Prostate gland (tissue), 2 donors: Measurements from ENCODE around the gene PIK3R3. TPM values are rescaled to one million over a fixed set of nuclear protein-coding genes. Genes with fewer than 3 reads are reported as not detected.

Source experiments
- DNase-seq: peaks from one replicate; pipeline ENCODE4 v3.0.0-alpha.2; 2019; ENCODE audit warnings: low spot score
- H3K27ac ChIP-seq, 2 donors: fragments of 200-600 bp; sonication (generic); 2 replicates each; pipeline ENCODE4 v1.5.1; 2017 to 2019
- H3K27me3 ChIP-seq: fragments of 200-600 bp; sonication (generic); replicated peaks from 2 replicates; pipeline ENCODE4 v1.5.1; 2019; ENCODE audit not compliant: insufficient read depth
- H3K36me3 ChIP-seq, 2 donors: fragments of 200-600 bp; sonication (generic); 1 replicate in 1 of 2; 2 replicates in 1 of 2; pipeline versions ENCODE4 v1.5.1 to v1.8.1; 2017 to 2019
- H3K4me1 ChIP-seq: fragments of 200-600 bp; sonication (generic); replicated peaks from 2 replicates; pipeline ENCODE4 v1.5.1; 2019
- H3K4me3 ChIP-seq, 2 donors: fragments of 200-600 bp; sonication (generic); 2 replicates each; pipeline ENCODE4 v1.5.1; 2017 to 2019
- H3K9me3 ChIP-seq: fragments of 200-600 bp; sonication (generic); 2 replicates; pipeline ENCODE4 v1.5.1; 2017
- CTCF ChIP-seq, 4 experiments: fragments of 200-600 bp in 2 of 4; fragments of 450-650 bp in 2 of 4; sonication (generic) in 2 of 4; IDR thresholded peaks; 1 replicate in 3 of 4; 2 replicates in 1 of 4; pipeline ENCODE4 v1.5.1; 2016 to 2019; ENCODE audit warnings: antibody characterized with exemption in 4 of 4, mild to moderate bottlenecking in 2 of 4, moderate library complexity in 2 of 4
- POLR2A ChIP-seq: fragments of 450-650 bp; IDR thresholded peaks from one replicate; pipeline ENCODE4 v1.6.1; 2016; ENCODE audit warnings: antibody characterized with exemption, mild to moderate bottlenecking
- POLR2AphosphoS5 ChIP-seq: sonication (generic); formaldehyde crosslinking; IDR thresholded peaks from one replicate; pipeline ENCODE4 v1.6.1; 2017; ENCODE audit warnings: antibody characterized with exemption
- WGBS: methylation state at CpG from one replicate; pipeline ENCODE4 v1.1.5; 2018; 5-methylcytosine and 5-hydroxymethylcytosine counted together
- intact Hi-C: fragments of 100-400 bp; cut with DNase I; formaldehyde crosslinking; loops from one replicate; pipeline ENCODE4 v1.14.2; 2022
- total RNA-seq, 2 donors: library from RNA; depleted of rRNA; stranded (reverse); fragments of >200 nt; gene quantifications; one replicate each; pipeline ENCODE4 v1.1.0, GENCODE V29; 2016

Gene PIK3R3
- total RNA-seq, 2 donors from 2014 or later = 9.1 to 26.5 TPM

- 90% methylated on average over 2 of the region's 2 CpGs for WGBS
- intact Hi-C loops = no loop called here
- Histone ChIP-seq H3K36me3 (no peaks in the 10 kb centered on the region), H3K27ac (no peak overlapping the region), H3K27me3 (no peaks in the 10 kb centered on the region), H3K4me3 (no peak overlapping the region), H3K9me3 (no peaks in the 10 kb centered on the region), H3K4me1 (no peaks in the 10 kb centered on the region)
- no peak for TF ChIP-seq CTCF (IDR thresholded peaks at IDR 0.05)
- no peak for TF ChIP-seq POLR2AphosphoS5
- no peak for TF ChIP-seq POLR2A
- no peak for DNase-seq
Observed at GRCh38 chr1:46076343-46076742, 56.1 kb downstream of the PIK3R3 start.

DNA sequence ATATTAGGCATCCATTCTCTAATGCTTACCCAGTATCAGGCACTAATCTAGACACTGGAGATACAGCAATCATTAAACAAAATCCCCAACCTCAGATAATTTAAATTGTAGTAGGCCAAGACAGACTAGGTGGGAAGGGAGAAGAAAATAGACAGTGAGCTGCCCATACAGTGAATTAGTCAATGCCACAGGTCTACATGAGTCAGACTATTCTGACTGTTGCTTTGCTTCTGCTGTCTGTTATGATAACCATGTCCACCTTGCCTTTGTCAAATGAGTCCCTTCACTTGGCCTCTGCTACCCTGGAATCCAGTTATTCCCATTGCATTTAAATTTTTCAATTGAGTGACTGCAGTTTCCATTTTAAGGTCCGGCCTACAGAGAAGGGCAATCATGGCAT lies 59.5 kb downstream of the PIK3R3 start:
- intact Hi-C loops = no loop called here
- TF ChIP-seq CTCF (IDR thresholded peaks at IDR 0.05) (no peak), POLR2A (no peak), POLR2AphosphoS5 (no peak)
- H3K4me1 ChIP-seq = no peaks in the 10 kb centered on the region
- no peak overlapping the region for H3K4me3 ChIP-seq
- H3K27me3 ChIP-seq = no peaks in the 10 kb centered on the region
- H3K9me3 ChIP-seq = no peaks in the 10 kb centered on the region
- 95% methylated on average over 1 of the region's 1 CpG for WGBS
- no peak overlapping the region for H3K27ac ChIP-seq
- H3K36me3 ChIP-seq = no peaks in the 10 kb centered on the region
- no peak for DNase-seq

GRCh38 chr1:46070164-46070814 lies 62.1 kb downstream of the PIK3R3 start:
- H3K4me3 ChIP-seq = no peak overlapping the region
- H3K4me1 ChIP-seq = no peaks in the 10 kb centered on the region
- H3K27ac ChIP-seq = no peak overlapping the region
- H3K36me3 ChIP-seq = no peaks in the 10 kb centered on the region
- H3K9me3 ChIP-seq = no peaks in the 10 kb centered on the region
- no peak for DNase-seq
- intact Hi-C loops = no loop called here
- no peak for TF ChIP-seq POLR2AphosphoS5
- TF ChIP-seq POLR2A = no peak
- no peak for TF ChIP-seq CTCF (IDR thresholded peaks at IDR 0.05)
- WGBS = 86% methylated on average over 6 of the region's 6 CpGs
- H3K27me3 ChIP-seq = no peaks in the 10 kb centered on the region

- Histone ChIP-seq H3K9me3 (no peaks in the 10 kb centered on the region), H3K27ac (no peak overlapping the region), H3K36me3 (no peaks in the 10 kb centered on the region), H3K4me1 (no peaks in the 10 kb centered on the region), H3K4me3 (no peak overlapping the region), H3K27me3 (no peaks in the 10 kb centered on the region)
- no peak for DNase-seq
- 86% methylated on average over 3 of the region's 3 CpGs for WGBS
- intact Hi-C loops = no loop called here
- TF ChIP-seq POLR2AphosphoS5 (no peak), POLR2A (no peak), CTCF (IDR thresholded peaks at IDR 0.05) (no peak)
Observed at GRCh38 chr1:46068525-46068924, 63.9 kb downstream of the PIK3R3 start.

DNA sequence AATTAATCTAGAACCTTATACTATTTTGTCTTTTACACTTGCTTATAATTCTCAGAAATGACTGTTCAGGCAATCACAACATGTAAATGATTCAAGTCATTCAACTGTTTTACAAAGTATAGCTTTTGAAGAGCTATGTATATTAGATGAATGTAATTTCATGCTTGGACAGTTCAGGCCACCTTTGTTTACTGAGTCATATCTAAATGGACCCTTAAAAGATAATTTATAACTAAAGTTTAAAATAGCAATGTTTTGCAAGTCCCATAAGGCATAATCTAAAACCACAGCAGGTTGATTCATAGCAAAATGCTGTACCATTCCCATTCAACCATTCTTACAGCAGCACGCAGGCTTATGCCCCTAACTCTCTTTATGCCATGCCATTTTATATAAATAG lies 64.8 kb downstream of the PIK3R3 start:
- no peak for DNase-seq
- Histone ChIP-seq H3K4me1 (no peaks in the 10 kb centered on the region), H3K4me3 (no peak overlapping the region), H3K27ac (no peak overlapping the region), H3K36me3 (no peaks in the 10 kb centered on the region), H3K27me3 (no peaks in the 10 kb centered on the region), H3K9me3 (no peaks in the 10 kb centered on the region)
- TF ChIP-seq POLR2A (no peak), CTCF (IDR thresholded peaks at IDR 0.05) (no peak), POLR2AphosphoS5 (no peak)
- WGBS = 89% methylated on average over 1 of the region's 1 CpG
- intact Hi-C loops = no loop called here
